GM12874 (cell line): ENCODE data around the gene CDK2.

Source experiments
- CTCF ChIP-seq: IDR thresholded peaks from 2 replicates; pipeline ENCODE4 v1.5.1; 2011; ENCODE audit warnings: low read depth, mild to moderate bottlenecking, control low read depth, low read length, moderate library complexity; ENCODE audit not compliant: insufficient read depth

CDK2 gene

GRCh38 chr12:56007564-56008559 lies 41.2 kb downstream of the CDK2 start:
- no peak for TF ChIP-seq CTCF

GRCh38 chr12:56010111-56010570 lies 43.5 kb downstream of the CDK2 start:
- no peak for TF ChIP-seq CTCF

GRCh38 chr12:56011509-56012090 lies 45.0 kb downstream of the CDK2 start:
- TF ChIP-seq CTCF = no peak

GRCh38 chr12:56013482-56013881 lies 46.9 kb downstream of the CDK2 start:
- TF ChIP-seq CTCF = no peak

GRCh38 chr12:56014205-56014604 lies 47.6 kb downstream of the CDK2 start:
- no peak for TF ChIP-seq CTCF

- no peak for TF ChIP-seq CTCF
Measured at GRCh38 chr12:56017181-56017580, 50.6 kb downstream of the CDK2 start.

GRCh38 chr12:56018356-56018755 lies 51.7 kb downstream of the CDK2 start:
- TF ChIP-seq CTCF = no peak
